H1 (cell line): ENCODE data around the gene LRRC25. TPM values are rescaled to one million over a fixed set of nuclear protein-coding genes. Genes with fewer than 3 reads are reported as not detected.

Experiments used
- CTCF ChIA-PET: fragments of 300-600 bp; sonication (Branson Sonifier 250); formaldehyde crosslinking; loops from one replicate; lab custom pipeline; 2021; ENCODE audit not compliant: partially characterized antibody; lab: Charles Lee
- POLR2A ChIA-PET: fragments of 300-600 bp; sonication (Branson Sonifier 250); formaldehyde crosslinking; loops from one replicate; lab custom pipeline; 2021; ENCODE audit warnings: inconsistent platforms; ENCODE audit not compliant: partially characterized antibody; lab: Charles Lee
- DNase-seq, 2 experiments: peaks; one replicate each; pipeline versions ENCODE4 v3.0.0 to v3.0.0-alpha.2; 2010 to 2022; ENCODE audit warnings: low spot score in 2 of 2, low read depth in 1 of 2, mixed read lengths in 1 of 2
- FAIRE-seq: peaks from 2 replicates; lab custom pipeline; 2011; peaks lifted over from hg19 to GRCh38; lab: Jason Lieb, UNC
- H2AFZ ChIP-seq: 2 replicates; pipeline ENCODE4 v1.8.1; 2012; ENCODE audit warnings: low read length, inconsistent platforms
- H2AK5ac ChIP-seq: 2 replicates; pipeline ENCODE4 v1.6.1; 2013; ENCODE audit warnings: low read depth, low read length
- H2BK120ac ChIP-seq: replicated peaks from 2 replicates; pipeline ENCODE3; 2013; ENCODE audit warnings: low read depth, low read length, inconsistent platforms
- H2BK12ac ChIP-seq: 2 replicates; pipeline ENCODE4 v1.6.1; 2013; ENCODE audit warnings: low read depth, low read length
- H2BK15ac ChIP-seq: 2 replicates; pipeline ENCODE4 v1.6.1; 2013; ENCODE audit warnings: low read length
- H2BK20ac ChIP-seq: 2 replicates; pipeline ENCODE4 v1.6.1; 2013; ENCODE audit warnings: low read length
- H2BK5ac ChIP-seq: 2 replicates; pipeline ENCODE4 v1.6.1; 2013; ENCODE audit warnings: low read depth, low read length
- H3K14ac ChIP-seq: 2 replicates; pipeline ENCODE4 v1.6.1; 2013; ENCODE audit warnings: inconsistent platforms; ENCODE audit not compliant: insufficient read length
- H3K18ac ChIP-seq: 2 replicates; pipeline ENCODE4 v1.6.1; 2013; ENCODE audit warnings: low read length; ENCODE audit errors: extremely low read depth
- H3K23ac ChIP-seq: 2 replicates; pipeline ENCODE4 v1.6.1; 2013; ENCODE audit warnings: inconsistent platforms; ENCODE audit not compliant: insufficient read length
- H3K23me2 ChIP-seq: 2 replicates; pipeline ENCODE4 v1.6.1; 2013; ENCODE audit warnings: low read depth, low read length
- H3K27ac ChIP-seq: 2 replicates; pipeline ENCODE4 v1.6.1; 2011; ENCODE audit warnings: low read depth, low read length, inconsistent platforms
- H3K27me3 ChIP-seq, 4 experiments: replicated peaks in 1 of 4; 1 replicate in 1 of 4; 2 replicates in 3 of 4; pipeline versions ENCODE4 v1.6.1 to v1.8.1; 2011 to 2013; ENCODE audit warnings: low read length in 3 of 4, mild to moderate bottlenecking in 3 of 4, inconsistent platforms in 2 of 4, mixed read lengths in 2 of 4, moderate library complexity in 1 of 4; ENCODE audit not compliant: control insufficient read depth in 3 of 4, insufficient read depth in 3 of 4; ENCODE audit errors: extremely low read depth in 1 of 4
- H3K36me3 ChIP-seq, 4 experiments: 2 replicates each; pipeline versions ENCODE4 v1.6.1 to v1.8.1; 2011 to 2013; ENCODE audit warnings: mild to moderate bottlenecking in 4 of 4, low read length in 3 of 4, moderate library complexity in 2 of 4, control low read depth in 1 of 4, inconsistent platforms in 1 of 4; ENCODE audit not compliant: insufficient read depth in 4 of 4, control insufficient read depth in 2 of 4
- H3K4ac ChIP-seq: replicated peaks from 2 replicates; pipeline ENCODE3; 2013; ENCODE audit warnings: low read length, low read depth, mixed read lengths, inconsistent platforms; ENCODE audit not compliant: insufficient read length
- H3K4me1 ChIP-seq, 4 experiments: replicated peaks in 1 of 4; 1 replicate in 1 of 4; 2 replicates in 3 of 4; pipeline versions ENCODE4 v1.6.1 to v1.8.1; 2011 to 2013; ENCODE audit warnings: low read length in 3 of 4, inconsistent platforms in 2 of 4, mixed read lengths in 1 of 4; ENCODE audit not compliant: insufficient read depth in 4 of 4, control insufficient read depth in 3 of 4
- H3K4me2 ChIP-seq, 2 experiments: 2 replicates each; pipeline versions ENCODE4 v1.6.1 to v1.8.1; 2011 to 2013; ENCODE audit warnings: low read depth in 2 of 2, low read length in 2 of 2, control low read depth in 1 of 2, inconsistent platforms in 1 of 2, mild to moderate bottlenecking in 1 of 2; ENCODE audit not compliant: insufficient read depth in 1 of 2
- H3K4me3 ChIP-seq, 4 experiments: fragments of 200-600, 300-600 bp in 1 of 4; sonication (generic), shearing (Covaris generic), sonication (Bioruptor Twin) in 1 of 4; 2 replicates each; pipeline versions ENCODE4 v1.5.1 to v1.8.1; 2011 to 2016; ENCODE audit warnings: low read length in 4 of 4, low read depth in 3 of 4, control low read depth in 2 of 4, inconsistent platforms in 2 of 4, mild to moderate bottlenecking in 2 of 4, mixed read lengths in 1 of 4, moderate library complexity in 1 of 4; ENCODE audit not compliant: insufficient read depth in 2 of 4; ENCODE audit errors: extremely low read depth in 1 of 4
- H3K56ac ChIP-seq: replicated peaks from 2 replicates; pipeline ENCODE3; 2013; ENCODE audit warnings: low read depth, mild to moderate bottlenecking, mixed read lengths, low read length, inconsistent platforms; ENCODE audit not compliant: insufficient read length
- H3K79me1 ChIP-seq: 2 replicates; pipeline ENCODE4 v1.6.1; 2013; ENCODE audit warnings: low read depth, low read length, control low read depth
- H3K79me2 ChIP-seq, 2 experiments: 2 replicates each; pipeline versions ENCODE4 v1.6.1 to v1.8.1; 2012 to 2013; ENCODE audit warnings: low read length in 2 of 2, mild to moderate bottlenecking in 2 of 2, inconsistent platforms in 1 of 2; ENCODE audit not compliant: insufficient read depth in 2 of 2, control insufficient read depth in 1 of 2
- H3K9ac ChIP-seq, 4 experiments: replicated peaks in 1 of 4; 1 replicate in 1 of 4; 2 replicates in 3 of 4; pipeline versions ENCODE4 v1.6.1 to v1.8.1; 2011 to 2013; ENCODE audit warnings: low read depth in 3 of 4, low read length in 3 of 4, control low read depth in 2 of 4, mild to moderate bottlenecking in 2 of 4, moderate library complexity in 2 of 4, inconsistent platforms in 1 of 4; ENCODE audit errors: extremely low read depth in 1 of 4
- H3K9me3 ChIP-seq, 2 experiments: 2 replicates each; pipeline versions ENCODE4 v1.6.1 to v1.8.1; 2012 to 2013; ENCODE audit warnings: mild to moderate bottlenecking in 2 of 2, moderate library complexity in 2 of 2, control low read depth in 1 of 2, inconsistent platforms in 1 of 2, low read depth in 1 of 2, low read length in 1 of 2, mixed read lengths in 1 of 2; ENCODE audit not compliant: insufficient read depth in 2 of 2
- H4K20me1 ChIP-seq, 2 experiments: replicated peaks in 1 of 2; 2 replicates each; pipeline versions ENCODE3 to v1.8.1; 2011 to 2013; ENCODE audit warnings: inconsistent platforms in 2 of 2, low read length in 2 of 2, mild to moderate bottlenecking in 1 of 2; ENCODE audit not compliant: insufficient read depth in 2 of 2, control insufficient read depth in 1 of 2
- H4K5ac ChIP-seq: 2 replicates; pipeline ENCODE4 v1.6.1; 2013; ENCODE audit warnings: low read length, low read depth, mixed read lengths, inconsistent platforms; ENCODE audit not compliant: insufficient read length
- H4K8ac ChIP-seq: 2 replicates; pipeline ENCODE4 v1.8.0; 2013; ENCODE audit warnings: mild to moderate bottlenecking, moderate library complexity, low read length, inconsistent platforms; ENCODE audit not compliant: insufficient read depth; ENCODE audit errors: extremely low read depth
- H4K91ac ChIP-seq: replicated peaks from 2 replicates; pipeline ENCODE3; 2013; ENCODE audit warnings: low read length, mixed read lengths, inconsistent platforms; ENCODE audit not compliant: insufficient read length
- ATF2 ChIP-seq: IDR thresholded peaks from 2 replicates; pipeline ENCODE4 v1.6.1; 2012; ENCODE audit warnings: low read length, inconsistent platforms
- MAFK ChIP-seq: IDR thresholded peaks from 2 replicates; pipeline ENCODE4 v1.6.1; 2012; ENCODE audit warnings: low read depth, mild to moderate bottlenecking, improper control_type of control experiment, low read length
- WGBS, 2 experiments: shearing (Covaris generic) in 1 of 2; methylation state at CpG; one replicate each; pipeline versions ENCODE4 v1.1.6 to v1.1.7; 2013 to 2015; ENCODE audit warnings: low lambda C conversion rate in 2 of 2, mixed read lengths in 2 of 2, inconsistent platforms in 1 of 2, low coverage in 1 of 2, missing lambda C conversion rate in 1 of 2; ENCODE audit not compliant: insufficient replicate concordance in 2 of 2, insufficient coverage in 1 of 2, insufficient read length in 1 of 2; ENCODE audit errors: extremely low coverage in 1 of 2, missing lambda C conversion rate in 1 of 2; 5-methylcytosine and 5-hydroxymethylcytosine counted together
- polyA plus RNA-seq, 7 experiments: library from polyadenylated mRNA; depleted of rRNA in 3 of 7; stranded (reverse) in 5 of 7; unstranded in 2 of 7; fragments of >200 nt in 5 of 7; fragments of 200-250 nt in 2 of 7; gene quantifications; 1 replicate in 5 of 7; 2 replicates in 1 of 7; 4 replicates in 1 of 7; pipeline versions ENCODE4 v1.2.1 to v1.2.3, GENCODE V29; 2011 to 2013; ENCODE audit warnings: missing spikeins in 2 of 7, mixed read lengths in 2 of 7
- total RNA-seq: library from RNA; stranded (reverse); fragmentation: NEBNext Ultra II Directional; extraction: Animal tissue kit (Norgen Biotek cat#: 25700); gene quantifications from 2 replicates; pipeline ENCODE4 v1.2.1, GENCODE V29; 2021

LRRC25 gene
- total and polyA plus RNA-seq, 2 of the 8 experiments (the other 6 are each of a cell fraction or from before 2014, with no cell fraction given), result 0.20 to 0.41 TPM

- CTCF ChIA-PET, result interaction anchor here (0.9 to 2.2 kb wide), 8 partner anchors 9 to 29 kb away, joined by 3 to 7 read pairs (median 4); partner anchors contain the start of gene SSBP4
- WGBS, 2 experiments, result 16% methylated on average over 24 of the region's 24 CpGs; no CpG with 5 or more reads in 1 of the 2 experiments
These were observed 41.1 kb upstream of the LRRC25 start for GRCh38 chr19:18438331-18439024.

More at GRCh38 chr19:18438331-18439024, 41.1 kb upstream of the LRRC25 start:
- no peak overlapping the region for H2AFZ ChIP-seq
- H3K23ac ChIP-seq, result no peak overlapping the region
- peaks cover 16% of the 10 kb centered on the region; the same call in 1 of the 2 replicates for H3K23me2 ChIP-seq
- H3K4me2 ChIP-seq, result peak overlapping the region; percentile 75 to 80
- H3K79me2 ChIP-seq, result no peaks in the 10 kb centered on the region
- peak overlapping the region in 1 of 4 experiments; percentile 13; a peak in 2 of 7 replicates for H3K9ac ChIP-seq
- H3K4ac ChIP-seq, result peak overlapping the region; percentile 97
- H2BK5ac ChIP-seq, result peak overlapping the region; percentile 95
- TF ChIP-seq ATF2, result 0 out of 2 replicates have a peak, but pooled peaks have one; percentile 31
- no peak for TF ChIP-seq MAFK
- peak overlapping the region; percentile 99 for H4K91ac ChIP-seq
- peak overlapping the region; percentile 22; the same call in 1 of the 2 replicates for H3K27ac ChIP-seq
- peak overlapping the region; percentile 96; the same call in 1 of the 2 replicates for H2BK15ac ChIP-seq
- peaks cover 0 to 23% of the 10 kb centered on the region in 2 experiments for H4K20me1 ChIP-seq
- DNase-seq (peak in 1 of 2 experiments; percentile 78), FAIRE-seq (no peak)
- H3K9me3 ChIP-seq, result no peaks in the 10 kb centered on the region
- no peak overlapping the region for H3K14ac ChIP-seq
- H3K4me3 ChIP-seq, result peak overlapping the region; percentile 28 to 94 (median 64)
- no peaks in the 10 kb centered on the region for H3K27me3 ChIP-seq
- H2BK20ac ChIP-seq, result 0 out of 2 replicates have a peak overlapping the region, but pooled peaks have one; percentile 48
- H2BK12ac ChIP-seq, result peak overlapping the region; percentile 87; the same call in 1 of the 2 replicates
- H4K8ac ChIP-seq, result peak overlapping the region; percentile 88
- peak overlapping the region; percentile 72 for H3K18ac ChIP-seq
- POLR2A ChIA-PET, result interaction anchor here (0.6 to 3.4 kb wide), 13 partner anchors 10 to 262 kb away, joined by 3 to 19 read pairs (median 3); partner anchors contain the start of gene SSBP4
- H3K79me1 ChIP-seq, result no peaks in the 10 kb centered on the region; the same call in 1 of the 2 replicates
- H2BK120ac ChIP-seq, result peak overlapping the region; percentile 61
- peak overlapping the region; percentile 60 for H4K5ac ChIP-seq
- no peak overlapping the region; the same call in 1 of the 2 replicates for H2AK5ac ChIP-seq
- peaks cover 5 to 27% (median 19%) of the 10 kb centered on the region in 4 experiments for H3K4me1 ChIP-seq
- H3K56ac ChIP-seq, result no peak overlapping the region
- H3K36me3 ChIP-seq, result peaks cover 2 to 13% (median 7%) of the 10 kb centered on the region in 4 experiments; a peak in 4 of 8 replicates
